Activated CD8-positive, alpha-beta T cell treated with anti-CD3 and anti-CD28 coated beads for 36 hours (primary cell): ENCODE results near the gene UBA3. TPM values are rescaled to one million over a fixed set of nuclear protein-coding genes. Genes with fewer than 3 reads are reported as not detected.

ENCODE experiments used
- ATAC-seq: fragments of 200-7000 bp; cut with Tn5 transposase; one replicate; pipeline ENCODE4 v1.10.0; 2021; ENCODE audit warnings: mild to moderate bottlenecking, moderate library complexity
- CTCF ChIA-PET: fragments of 350-600 bp; sonication (Branson Sonifier 250); formaldehyde crosslinking; loops from one replicate; lab custom pipeline; 2021; ENCODE audit warnings: antibody characterized with exemption; lab: Charles Lee
- POLR2A ChIA-PET: fragments of 350-600 bp; sonication (Branson Sonifier 250); formaldehyde crosslinking; loops from one replicate; lab custom pipeline; 2021; ENCODE audit warnings: antibody characterized with exemption; lab: Charles Lee
- DNase-seq: peaks from one replicate; pipeline ENCODE4 v3.0.0-alpha.2; 2020
- H3K27ac Mint-ChIP-seq: one replicate; pipeline ENCODE4 v1.8.0; 2021; ENCODE audit warnings: mild to moderate bottlenecking, mixed read lengths
- H3K27me3 Mint-ChIP-seq: one replicate; pipeline ENCODE4 v1.8.0; 2021; ENCODE audit warnings: mixed read lengths
- H3K36me3 Mint-ChIP-seq: one replicate; pipeline ENCODE4 v1.8.0; 2021; ENCODE audit warnings: low read depth, mixed read lengths
- H3K4me1 Mint-ChIP-seq: one replicate; pipeline ENCODE4 v1.8.0; 2021; ENCODE audit warnings: low read depth, mixed read lengths
- H3K4me3 Mint-ChIP-seq: one replicate; pipeline ENCODE4 v1.8.0; 2021; ENCODE audit warnings: mild to moderate bottlenecking, moderate library complexity, mixed read lengths
- H3K9me3 Mint-ChIP-seq: one replicate; pipeline ENCODE4 v1.8.0; 2021; ENCODE audit warnings: mixed read lengths
- intact Hi-C: fragments of 100-400 bp; cut with micrococcal nuclease; formaldehyde crosslinking; loops from one replicate; pipeline ENCODE4 v1.10.0; 2022
- total RNA-seq, 2 experiments: library from RNA; stranded (reverse); gene quantifications; one replicate each; pipeline ENCODE4 v1.2.3, GENCODE V29; 2021
- TF ChIP-seq, protein P1 (sequence below): fragments of 200-600 bp; IDR thresholded peaks from one replicate; pipeline ENCODE4 v1.8.0; 2022; ENCODE audit warnings: antibody characterized with exemption, mild to moderate bottlenecking

UBA3 gene
- total RNA-seq, 2 experiments from 2014 or later, result 72.7 to 75.6 TPM

DNA sequence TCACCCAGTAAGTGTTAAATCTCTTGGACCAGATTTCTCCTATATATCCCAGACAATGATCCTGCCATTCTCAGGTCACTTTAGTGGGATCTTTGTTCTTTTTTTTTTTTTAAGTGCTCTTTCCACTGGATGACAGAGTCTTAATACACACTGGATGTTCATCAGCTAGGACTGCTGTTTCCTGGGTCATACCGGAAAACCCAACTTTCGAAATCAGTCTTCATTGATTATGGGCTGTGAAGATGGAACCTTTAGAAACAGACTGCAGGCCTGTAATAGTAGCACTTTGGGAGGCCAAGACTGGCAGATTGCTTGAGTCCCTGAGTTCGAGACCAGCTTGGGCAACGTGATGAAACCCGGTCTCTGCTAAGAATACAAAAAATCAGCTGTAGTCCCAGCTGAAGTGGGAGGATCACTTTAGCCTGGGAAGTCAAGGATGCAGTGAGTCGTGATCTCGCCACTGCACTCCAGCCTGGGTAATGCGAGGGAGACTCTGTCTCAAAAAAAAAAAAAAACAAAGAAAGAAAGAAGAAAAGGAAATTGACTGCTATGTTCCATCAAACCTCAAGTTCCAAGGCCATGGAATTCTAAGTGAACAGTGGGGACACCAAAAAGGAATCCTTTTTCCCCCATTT, 69.0 kb downstream of the UBA3 start:
- POLR2A ChIA-PET, result interaction anchor here (0.6 to 1.9 kb wide), 3 partner anchors 13 to 81 kb away, joined by 3 to 5 read pairs (median 3); no protein-coding TSS in a partner anchor
- Mint-ChIP-seq H3K4me1 (peaks cover 20% of the 10 kb centered on the region), H3K36me3 (peaks cover 12% of the 10 kb centered on the region), H3K4me3 (no peak overlapping the region), H3K27me3 (no peaks in the 10 kb centered on the region), H3K27ac (no peak overlapping the region), H3K9me3 (peaks cover 1% of the 10 kb centered on the region)
- intact Hi-C loops, result no loop called here
- CTCF ChIA-PET, result interaction anchor here (0.9 kb wide), 1 partner anchor 35 kb away, joined by 3 read pairs; no protein-coding TSS in a partner anchor
- TF ChIP-seq, protein P1, sequence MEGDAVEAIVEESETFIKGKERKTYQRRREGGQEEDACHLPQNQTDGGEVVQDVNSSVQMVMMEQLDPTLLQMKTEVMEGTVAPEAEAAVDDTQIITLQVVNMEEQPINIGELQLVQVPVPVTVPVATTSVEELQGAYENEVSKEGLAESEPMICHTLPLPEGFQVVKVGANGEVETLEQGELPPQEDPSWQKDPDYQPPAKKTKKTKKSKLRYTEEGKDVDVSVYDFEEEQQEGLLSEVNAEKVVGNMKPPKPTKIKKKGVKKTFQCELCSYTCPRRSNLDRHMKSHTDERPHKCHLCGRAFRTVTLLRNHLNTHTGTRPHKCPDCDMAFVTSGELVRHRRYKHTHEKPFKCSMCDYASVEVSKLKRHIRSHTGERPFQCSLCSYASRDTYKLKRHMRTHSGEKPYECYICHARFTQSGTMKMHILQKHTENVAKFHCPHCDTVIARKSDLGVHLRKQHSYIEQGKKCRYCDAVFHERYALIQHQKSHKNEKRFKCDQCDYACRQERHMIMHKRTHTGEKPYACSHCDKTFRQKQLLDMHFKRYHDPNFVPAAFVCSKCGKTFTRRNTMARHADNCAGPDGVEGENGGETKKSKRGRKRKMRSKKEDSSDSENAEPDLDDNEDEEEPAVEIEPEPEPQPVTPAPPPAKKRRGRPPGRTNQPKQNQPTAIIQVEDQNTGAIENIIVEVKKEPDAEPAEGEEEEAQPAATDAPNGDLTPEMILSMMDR, result no peak
- DNase-seq (no peak), ATAC-seq (no peak)

- TF ChIP-seq, protein P1, result no peak
- ATAC-seq, result no peak
- H3K4me3 Mint-ChIP-seq, result no peak overlapping the region
- H3K4me1 Mint-ChIP-seq, result peaks cover 12% of the 10 kb centered on the region
- no peak overlapping the region for H3K27ac Mint-ChIP-seq
- no peaks in the 10 kb centered on the region for H3K27me3 Mint-ChIP-seq
- POLR2A ChIA-PET, result interaction anchor here (0.6 kb wide), 1 partner anchor 868 kb away, joined by 4 read pairs; no protein-coding TSS in a partner anchor
- no peaks in the 10 kb centered on the region for H3K9me3 Mint-ChIP-seq
- CTCF ChIA-PET, result no interaction called here
- H3K36me3 Mint-ChIP-seq, result peaks cover 9% of the 10 kb centered on the region
- intact Hi-C loops, result no loop called here
- DNase-seq, result no peak
These were observed 70.4 kb downstream of the UBA3 start for GRCh38 chr3:69009559-69010410.

DNA sequence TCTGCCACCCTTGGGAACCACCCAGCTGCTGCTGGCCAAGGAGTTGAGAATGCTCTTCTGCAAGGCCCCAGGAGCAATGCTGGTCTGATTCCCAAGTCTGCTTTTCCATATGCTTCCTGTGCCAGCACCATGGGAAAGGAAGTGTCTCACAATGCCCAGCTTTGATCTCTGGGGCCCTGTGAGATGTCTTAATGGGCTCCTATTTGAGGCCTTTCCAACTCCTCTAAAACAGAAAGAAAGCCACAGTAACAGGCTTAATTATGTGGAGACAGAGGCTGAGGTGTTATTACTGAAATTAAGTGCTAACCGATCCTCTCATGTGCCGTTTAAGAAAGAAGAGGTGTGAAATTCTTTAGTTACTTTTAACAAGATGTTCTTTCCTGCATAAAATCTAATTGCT, 71.2 kb downstream of the UBA3 start:
- ChIA-PET POLR2A (interaction anchor here (0.6 kb wide), 1 partner anchor 36 kb away, joined by 3 read pairs; no protein-coding TSS in a partner anchor), CTCF (interaction anchor here (0.9 kb wide), 1 partner anchor 10 kb away, joined by 3 read pairs; no protein-coding TSS in a partner anchor)
- Mint-ChIP-seq H3K4me3 (no peak overlapping the region), H3K36me3 (peaks cover 11% of the 10 kb centered on the region), H3K27ac (no peak overlapping the region), H3K4me1 (peaks cover 10% of the 10 kb centered on the region), H3K27me3 (no peaks in the 10 kb centered on the region), H3K9me3 (no peaks in the 10 kb centered on the region)
- TF ChIP-seq, protein P1, result no peak
- intact Hi-C loops, result no loop called here
- ATAC-seq (no peak), DNase-seq (no peak)

DNA sequence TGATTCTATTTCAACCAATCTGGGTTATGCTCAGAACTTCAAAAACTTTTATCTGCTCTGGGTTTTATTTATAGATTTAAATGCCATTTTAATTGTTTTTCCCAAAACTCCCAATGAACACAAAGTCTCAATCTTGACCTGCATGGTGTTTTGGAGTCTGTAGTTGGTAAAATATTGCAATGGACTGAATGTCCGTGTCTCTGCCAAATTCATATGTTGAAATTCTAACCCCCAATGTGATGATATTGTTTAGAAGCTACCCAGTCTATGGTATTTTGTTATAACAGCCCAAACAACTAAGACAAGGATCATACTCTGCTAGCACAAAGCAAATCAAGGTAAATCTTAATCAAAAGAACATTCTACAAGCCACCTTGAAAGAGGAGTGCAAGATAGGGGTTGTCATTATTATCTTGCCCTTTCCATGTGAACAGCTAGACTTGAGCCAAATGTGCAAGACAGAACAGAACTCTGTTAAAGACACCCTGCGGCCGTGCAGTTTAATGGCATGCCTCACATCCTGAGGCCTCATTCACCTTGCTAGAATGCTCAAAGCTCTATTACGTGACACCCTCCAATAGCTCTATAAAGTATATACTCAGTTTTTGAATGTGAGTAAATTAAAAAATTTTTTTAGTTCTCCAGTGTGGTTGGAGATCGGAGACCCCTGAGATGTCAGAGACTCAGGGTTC, 74.2 kb downstream of the UBA3 start:
- intact Hi-C loops, result no loop called here
- ATAC-seq (no peak), DNase-seq (no peak)
- TF ChIP-seq, protein P1, result no peak
- H3K4me1 Mint-ChIP-seq, result no peaks in the 10 kb centered on the region
- H3K27ac Mint-ChIP-seq, result no peak overlapping the region
- H3K9me3 Mint-ChIP-seq, result no peaks in the 10 kb centered on the region
- ChIA-PET CTCF (no interaction called here), POLR2A (no interaction called here)
- H3K36me3 Mint-ChIP-seq, result peaks cover 15% of the 10 kb centered on the region
- H3K4me3 Mint-ChIP-seq, result no peak overlapping the region
- no peaks in the 10 kb centered on the region for H3K27me3 Mint-ChIP-seq
